ENCODE data around the gene KCNIP4.
A peak's percentile ranks its signal among the peaks of the same experiment; 100 is the strongest.

KCNIP4 gene

GRCh38 chr4:21469438-21470300 is 478.9 kb downstream of the KCNIP4 start:
- peak in 1 of 51 donors; percentile 21 for DNase-seq

DNA sequence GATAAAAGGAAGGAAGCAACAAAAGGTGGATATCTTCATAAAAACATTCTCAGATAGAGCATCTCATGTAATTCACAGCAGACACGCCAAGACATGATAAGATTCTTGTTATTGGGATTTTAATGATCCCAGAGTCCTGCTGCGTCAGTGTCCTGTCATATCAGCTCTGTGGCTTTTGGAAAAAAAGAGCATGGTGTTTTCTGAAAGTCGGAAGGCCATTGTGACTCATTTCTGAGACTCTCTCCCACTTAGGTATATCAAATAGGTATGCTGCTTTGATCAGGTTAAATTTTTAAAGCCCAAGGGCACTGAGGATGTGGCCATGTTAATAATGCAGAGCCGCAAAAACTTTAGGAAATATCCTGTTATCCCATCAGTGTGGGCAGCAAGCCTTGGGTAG is 481.0 kb downstream of the KCNIP4 start:
- DNase-seq = no peak

DNA sequence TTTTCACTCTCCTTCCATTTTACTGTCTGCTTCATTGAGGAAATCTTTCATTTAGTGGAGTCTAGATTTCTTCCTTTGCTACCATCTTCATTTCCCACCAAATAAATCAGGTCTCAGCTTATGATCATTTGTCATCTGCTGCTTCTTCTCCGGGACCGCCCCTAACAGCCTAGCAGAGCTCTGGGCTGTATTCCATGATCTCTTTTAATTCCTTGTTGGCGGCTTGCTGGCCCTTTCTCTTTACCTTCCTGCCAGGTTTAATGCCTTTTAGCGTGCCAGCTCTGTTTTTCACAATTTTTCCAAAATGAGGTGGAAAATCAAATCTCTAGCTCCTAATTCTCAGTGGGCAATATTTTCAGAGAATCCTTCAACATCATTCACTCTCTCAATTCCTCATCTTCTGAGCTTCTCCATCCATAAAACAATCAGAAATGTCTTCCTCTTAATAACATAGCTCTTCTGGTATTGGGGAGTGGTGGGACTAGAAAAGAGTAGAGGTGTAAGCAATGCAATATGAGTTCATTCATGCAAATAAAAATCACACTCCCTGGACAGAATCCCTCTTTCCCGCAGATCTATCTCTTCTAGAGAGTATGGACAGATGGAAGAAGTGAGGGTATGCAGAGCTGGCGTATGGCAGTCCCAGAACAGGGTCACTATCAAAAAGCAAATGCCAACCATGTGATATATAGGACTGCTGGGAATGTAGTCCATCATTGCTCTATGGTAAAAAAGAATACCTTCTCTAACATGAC is 491.3 kb downstream of the KCNIP4 start:
- no peak for DNase-seq

DNA sequence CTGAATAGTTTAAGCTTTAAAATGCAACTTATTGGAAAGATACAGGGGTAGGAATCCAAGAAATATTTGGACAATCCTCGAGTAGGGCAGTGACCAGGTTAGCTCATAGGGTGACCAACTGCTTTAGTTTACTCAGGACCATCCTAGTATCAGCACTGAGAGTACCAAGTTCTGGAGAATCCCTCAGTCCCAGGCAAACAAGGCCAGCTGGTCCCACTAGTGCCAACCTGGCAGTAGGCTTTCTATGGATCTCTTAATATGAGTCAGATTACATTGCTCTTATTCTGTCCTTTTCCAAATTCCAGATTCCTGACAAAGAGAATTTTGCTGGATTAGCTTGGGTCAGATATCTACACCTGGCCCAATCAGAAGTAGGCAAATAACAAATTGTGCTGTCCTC is 493.7 kb downstream of the KCNIP4 start:
- no peak for DNase-seq

DNA sequence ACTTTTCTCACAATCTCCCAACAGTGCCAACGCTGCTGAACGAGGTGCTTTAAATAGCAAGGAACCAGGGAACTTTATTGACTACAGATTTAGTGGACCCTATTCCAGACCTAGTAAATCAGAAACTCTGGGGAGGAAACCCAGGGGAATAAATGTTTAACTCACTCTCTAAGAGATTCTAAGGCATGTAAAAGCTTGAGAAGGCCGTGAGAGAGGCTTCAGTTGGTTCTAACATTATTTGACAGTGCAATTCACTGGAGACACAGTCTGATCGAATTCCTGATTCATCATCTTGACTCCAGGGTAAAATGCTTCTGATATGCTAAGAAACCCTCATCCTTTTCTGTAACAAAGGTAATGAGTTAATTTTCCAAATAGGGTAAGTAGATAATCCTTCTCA is 494.4 kb downstream of the KCNIP4 start:
- DNase-seq = no peak

DNA sequence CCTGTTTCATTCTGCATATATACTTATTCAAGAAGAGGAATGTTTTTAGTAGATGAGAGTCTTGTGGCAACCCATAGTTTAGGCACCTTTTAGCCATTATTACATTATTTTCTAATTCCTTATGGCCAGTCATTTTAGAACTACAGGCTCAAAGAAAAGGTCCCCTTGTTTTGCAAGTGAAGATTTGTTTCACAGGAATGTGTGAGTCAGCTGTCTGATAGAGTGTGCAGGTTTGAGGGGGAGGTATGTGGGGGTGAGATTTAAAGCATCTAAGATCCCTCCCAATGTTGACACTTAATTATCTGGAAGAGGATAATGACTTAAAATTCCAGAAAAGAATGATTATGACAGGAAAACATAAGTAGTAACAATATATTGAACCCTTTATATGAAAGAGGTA is 495.6 kb downstream of the KCNIP4 start:
- no peak for DNase-seq

- no peak for DNase-seq
These were observed 497.5 kb downstream of the KCNIP4 start for GRCh38 chr4:21451032-21451431.

GRCh38 chr4:21450331-21450730 is 498.2 kb downstream of the KCNIP4 start:
- DNase-seq = no peak

- peak in 1 of 51 donors; percentile 15 for DNase-seq
These were observed 501.1 kb downstream of the KCNIP4 start for GRCh38 chr4:21447301-21448054.

DNA sequence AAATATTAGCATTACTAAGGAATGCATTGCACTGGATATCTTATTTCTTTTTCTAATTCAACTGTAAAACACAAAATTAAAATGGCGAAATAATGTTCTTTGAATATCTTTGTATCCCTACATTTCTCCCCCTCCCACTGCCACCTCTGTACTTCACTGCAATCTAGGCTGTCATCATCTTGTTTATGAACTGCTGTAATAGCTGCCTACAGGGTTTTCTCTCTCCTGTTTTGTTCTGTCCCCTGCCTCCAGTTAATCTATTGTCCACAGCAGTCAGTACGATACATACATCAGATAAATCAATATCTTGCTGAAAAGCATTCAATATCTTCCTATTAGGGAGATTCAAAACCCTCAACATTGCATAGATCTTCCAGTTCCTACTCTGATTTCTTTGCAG is 528.4 kb downstream of the KCNIP4 start:
- no peak for DNase-seq

GRCh38 chr4:21415728-21416127 is 532.8 kb downstream of the KCNIP4 start:
- no peak for DNase-seq

- no peak for DNase-seq
These were observed 534.7 kb downstream of the KCNIP4 start for GRCh38 chr4:21413807-21414370.

DNA sequence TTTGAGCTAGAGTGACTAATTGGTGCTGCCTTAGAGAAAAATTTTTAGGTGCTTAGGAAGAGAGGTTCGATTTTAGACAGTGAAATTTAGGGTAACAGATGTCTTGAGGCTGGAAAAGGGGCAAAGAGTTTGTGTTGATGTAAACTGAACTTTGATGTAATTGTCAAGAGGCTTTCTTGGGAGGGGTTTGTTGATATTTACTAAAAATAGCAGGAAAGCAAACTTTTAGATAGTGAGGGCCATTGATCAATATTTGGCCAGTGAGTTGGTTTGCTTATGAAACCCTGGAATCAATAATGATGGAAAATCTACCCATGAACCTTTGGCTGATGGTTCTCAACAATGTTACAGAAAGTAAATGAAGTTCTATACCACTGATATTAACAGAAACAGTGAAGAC is 537.5 kb downstream of the KCNIP4 start:
- no peak for DNase-seq

- DNase-seq = no peak
These were observed 538.2 kb downstream of the KCNIP4 start for GRCh38 chr4:21410372-21410771.

GRCh38 chr4:21387683-21388082 is 560.9 kb downstream of the KCNIP4 start:
- no peak for DNase-seq

DNA sequence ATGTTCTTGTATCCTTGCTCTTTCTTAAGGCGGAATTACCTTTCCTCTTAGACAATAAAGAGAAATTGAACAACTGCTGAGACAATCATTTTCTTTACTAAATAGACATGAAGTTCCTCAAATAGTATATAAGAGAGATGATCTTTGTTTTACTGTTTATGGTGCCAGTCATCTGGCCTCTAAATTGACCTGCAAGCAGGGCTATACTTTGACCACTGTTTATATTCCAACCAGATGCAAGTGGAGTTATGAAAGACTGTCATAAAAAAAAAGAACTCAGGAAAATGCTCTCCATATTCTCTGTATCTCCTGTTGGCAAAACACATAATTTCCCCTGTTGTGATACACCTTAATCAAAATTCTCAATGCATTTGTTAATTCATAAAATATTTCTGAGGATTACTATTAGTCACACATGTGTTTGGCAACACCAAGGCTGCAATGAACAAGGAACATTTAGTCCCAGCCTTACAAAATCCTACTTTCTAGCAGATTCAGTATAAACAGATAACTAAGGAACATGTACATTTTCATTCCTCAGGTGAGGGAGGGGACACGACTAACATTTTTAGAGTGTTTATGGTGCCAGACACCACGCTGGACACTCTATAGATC is 562.3 kb downstream of the KCNIP4 start:
- no peak for DNase-seq

- DNase-seq = no peak
These were observed 562.9 kb downstream of the KCNIP4 start for GRCh38 chr4:21385706-21386105.

- no peak for DNase-seq
These were observed 564.0 kb downstream of the KCNIP4 start for GRCh38 chr4:21384609-21385008.

- DNase-seq = peak in 10 of 51 donors; percentile 0 to 69 (median 6)
These were observed 567.7 kb downstream of the KCNIP4 start for GRCh38 chr4:21380861-21381260.

GRCh38 chr4:21377046-21377445 is 571.5 kb downstream of the KCNIP4 start:
- peak in 1 of 51 donors; percentile 6 for DNase-seq

GRCh38 chr4:21376176-21376575 is 572.4 kb downstream of the KCNIP4 start:
- DNase-seq = no peak

All from hypothalamus (tissue), 51 donors.